ENCODE measurements around the gene PITPNM1. TPM values are rescaled to one million over a fixed set of nuclear protein-coding genes. Genes with fewer than 3 reads are reported as not detected.
"Not testable (repeated sequence)": the region's sequence is repeated elsewhere in the genome, so short reads cannot be mapped to it uniquely, and the experiment has no call there.

PITPNM1 gene
- polyA plus RNA-seq (ENCODE audit: insufficient read length in 3 of 3) = 10 to 100 TPM; 21.5 to 26.4 (median 23.8) TPM

- no peak for DNase-seq (ENCODE audit: low read depth in 3 of 3, low spot score in 2 of 3)
Measured at GRCh38 chr11:67504950-67505581, at the start of gene PITPNM1. PITPNM1 (minus strand) TSS chr11:67505363; CDS start chr11:67504180, 1,183 bp downstream.

GRCh38 chr11:67551697-67552096, 46.5 kb upstream of the PITPNM1 start:
- DNase-seq (ENCODE audit: low read depth in 3 of 3, low spot score in 2 of 3) = not testable (repeated sequence)

DNA sequence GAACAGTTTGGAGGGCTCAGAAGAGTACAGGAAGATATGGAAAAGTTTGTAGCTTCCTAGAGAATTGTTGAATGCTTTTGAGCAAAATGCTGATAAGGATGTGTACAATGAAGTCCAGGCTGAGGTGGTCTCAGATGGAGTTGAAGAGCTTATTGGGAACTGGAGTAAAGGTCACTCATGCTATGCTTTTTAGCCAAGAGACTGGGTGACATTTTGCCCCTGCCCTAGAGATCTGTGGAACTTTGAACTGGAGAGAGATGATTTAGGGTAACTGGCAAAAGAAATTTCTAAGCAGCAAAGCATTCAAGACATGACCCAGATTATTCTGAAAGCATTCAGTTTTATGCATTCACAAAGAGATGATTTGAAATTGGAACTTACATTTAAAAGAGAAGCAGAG, 46.0 kb upstream of the PITPNM1 start:
- no peak for DNase-seq (ENCODE audit: low read depth in 3 of 3, low spot score in 2 of 3)

DNA sequence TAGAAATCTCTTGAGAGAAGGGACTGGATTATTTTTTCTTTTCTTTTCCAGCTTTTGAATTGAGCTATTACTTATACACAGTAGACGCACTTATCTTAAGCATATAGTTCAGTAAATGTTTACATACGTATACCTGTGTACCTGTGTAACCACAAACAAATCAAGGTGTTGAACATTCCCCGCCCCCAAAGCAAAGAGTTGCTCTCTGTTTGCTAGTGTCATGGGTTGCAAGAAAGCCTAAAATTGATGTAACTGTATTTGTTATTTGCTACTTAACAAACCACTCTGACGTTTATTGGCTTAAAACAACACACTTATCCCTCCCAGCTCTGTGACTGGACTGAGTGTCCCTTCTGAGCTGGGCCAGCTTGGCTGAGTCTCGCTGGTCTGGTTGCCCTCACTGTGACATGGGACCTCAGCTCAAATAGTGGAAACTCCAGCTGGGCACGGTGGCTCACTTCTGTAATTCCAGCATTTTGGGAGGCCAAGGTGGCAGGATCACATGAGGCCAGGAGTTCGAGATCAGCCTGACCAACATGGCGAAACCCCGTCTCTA, 43.5 kb upstream of the PITPNM1 start:
- DNase-seq (ENCODE audit: low read depth in 3 of 3, low spot score in 2 of 3) = no peak

- DNase-seq (ENCODE audit: low read depth in 3 of 3, low spot score in 2 of 3) = not testable (repeated sequence)
Measured at GRCh38 chr11:67548112-67548511, 42.9 kb upstream of the PITPNM1 start.

GRCh38 chr11:67545280-67545679, 40.1 kb upstream of the PITPNM1 start:
- no peak for DNase-seq (ENCODE audit: low read depth in 3 of 3, low spot score in 2 of 3)

DNA sequence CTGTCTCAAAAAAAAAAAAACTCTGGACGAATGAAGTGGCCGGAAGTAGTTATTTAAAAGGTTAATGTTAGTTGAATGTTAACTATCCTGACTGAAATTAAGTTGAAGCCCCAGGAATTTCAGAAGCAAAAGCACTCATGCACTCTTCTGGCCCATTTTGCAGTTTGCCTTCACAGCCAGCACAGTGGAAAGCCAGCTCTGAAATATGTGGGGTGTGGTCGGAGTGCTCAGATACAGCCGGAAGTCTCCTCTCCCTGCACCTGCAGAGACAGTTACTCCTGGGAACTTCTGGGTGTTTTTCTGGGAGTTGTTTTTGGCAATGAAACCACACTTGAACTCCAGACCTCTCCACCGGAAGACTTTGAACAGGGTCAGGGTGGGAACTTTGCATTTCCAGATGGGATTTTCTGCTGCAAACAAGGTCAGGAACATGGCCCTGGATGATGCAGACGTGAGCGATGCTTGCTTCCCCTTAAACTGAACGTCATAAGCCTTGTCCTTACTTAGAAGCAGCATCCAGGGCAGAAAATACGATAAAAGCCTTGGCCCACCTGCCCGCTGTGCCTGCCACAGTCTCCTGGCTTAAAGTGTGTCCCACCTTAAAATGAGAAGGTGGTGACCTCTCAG, 39.6 kb upstream of the PITPNM1 start:
- DNase-seq (ENCODE audit: low read depth in 3 of 3, low spot score in 2 of 3) = no peak

- no peak for DNase-seq (ENCODE audit: low read depth in 3 of 3, low spot score in 2 of 3)
Measured at GRCh38 chr11:67543585-67543984, 38.4 kb upstream of the PITPNM1 start.

- DNase-seq (ENCODE audit: low read depth in 3 of 3, low spot score in 2 of 3) = no peak
Measured at GRCh38 chr11:67542971-67543370, 37.8 kb upstream of the PITPNM1 start.

- DNase-seq (ENCODE audit: low read depth in 3 of 3, low spot score in 2 of 3) = no peak
Measured at GRCh38 chr11:67542169-67542568, 37.0 kb upstream of the PITPNM1 start.

DNA sequence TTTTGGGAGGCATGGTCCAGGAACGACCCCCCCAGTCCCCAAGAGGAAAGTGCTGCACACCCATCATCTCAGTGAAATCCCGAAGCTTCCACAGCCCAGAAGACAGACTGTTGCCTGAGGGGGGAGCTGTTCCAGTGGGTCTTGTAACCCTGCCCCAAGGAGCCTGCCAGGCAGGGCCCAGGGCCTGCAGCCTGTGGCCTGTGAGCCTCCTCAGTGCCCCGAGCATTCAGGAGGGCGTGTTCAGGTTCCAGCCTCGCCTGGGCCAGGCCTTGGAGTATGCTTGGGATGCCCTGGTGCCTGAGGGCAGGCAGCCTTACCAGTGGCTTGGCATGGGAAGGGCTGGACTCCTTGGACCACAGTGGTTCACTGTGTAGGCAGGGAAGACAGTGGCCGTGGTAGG, 36.0 kb upstream of the PITPNM1 start:
- DNase-seq (ENCODE audit: low read depth in 3 of 3, low spot score in 2 of 3) = no peak

- DNase-seq (ENCODE audit: low read depth in 3 of 3, low spot score in 2 of 3) = no peak
Measured at GRCh38 chr11:67539550-67539949, 34.4 kb upstream of the PITPNM1 start.

GRCh38 chr11:67538823-67539505, 33.8 kb upstream of the PITPNM1 start:
- DNase-seq (ENCODE audit: low read depth in 3 of 3, low spot score in 2 of 3) = no peak

DNA sequence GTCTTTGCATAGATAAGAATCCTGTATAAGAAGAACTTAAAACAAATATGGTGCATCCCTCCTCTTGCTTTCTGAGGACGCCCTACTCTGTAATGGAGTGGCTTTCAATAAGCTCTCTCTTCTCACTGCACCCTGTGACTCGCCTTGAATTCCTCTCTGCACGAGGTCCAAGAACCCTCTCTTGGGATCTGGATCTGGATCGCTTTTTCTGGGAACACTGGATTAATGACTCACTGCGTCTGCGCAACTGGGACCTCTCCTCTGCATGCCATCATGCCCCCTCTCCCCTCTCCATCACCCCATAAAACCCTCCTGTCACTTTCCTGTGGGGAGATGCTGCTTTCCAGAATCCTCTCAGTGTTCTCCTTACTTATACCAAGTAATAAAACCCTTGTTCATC, 33.1 kb upstream of the PITPNM1 start:
- no peak for DNase-seq (ENCODE audit: low read depth in 3 of 3, low spot score in 2 of 3)

DNA sequence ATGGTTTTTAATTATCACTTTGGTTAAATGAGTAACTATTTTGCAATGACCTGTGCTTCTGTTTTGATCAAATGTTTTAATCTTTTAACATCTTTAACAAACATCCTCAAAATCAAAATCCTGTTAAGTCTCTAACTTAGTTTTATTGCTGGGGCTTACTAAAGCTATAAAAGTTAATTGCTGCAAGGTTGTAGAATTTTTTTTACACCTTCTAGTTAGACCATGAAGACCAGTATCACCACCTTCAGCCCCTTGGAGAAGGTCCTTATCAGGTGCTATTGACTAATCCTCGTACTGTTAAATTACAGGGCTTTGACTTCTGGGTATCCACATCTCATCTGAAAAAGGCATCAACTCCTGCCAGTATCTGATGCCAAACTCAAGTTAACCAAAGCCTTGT, 30.4 kb upstream of the PITPNM1 start:
- DNase-seq (ENCODE audit: low read depth in 3 of 3, low spot score in 2 of 3) = no peak

- no peak for DNase-seq (ENCODE audit: low read depth in 3 of 3, low spot score in 2 of 3)
Measured at GRCh38 chr11:67534070-67534679, 29.0 kb upstream of the PITPNM1 start.

- DNase-seq (ENCODE audit: low read depth in 3 of 3, low spot score in 2 of 3) = no peak
Measured at GRCh38 chr11:67532889-67533288, 27.7 kb upstream of the PITPNM1 start.

- DNase-seq (ENCODE audit: low read depth in 3 of 3, low spot score in 2 of 3) = no peak
Measured at GRCh38 chr11:67530282-67530592, 25.1 kb upstream of the PITPNM1 start.

- no peak for DNase-seq (ENCODE audit: low read depth in 3 of 3, low spot score in 2 of 3)
Measured at GRCh38 chr11:67528376-67528775, 23.2 kb upstream of the PITPNM1 start.

DNA sequence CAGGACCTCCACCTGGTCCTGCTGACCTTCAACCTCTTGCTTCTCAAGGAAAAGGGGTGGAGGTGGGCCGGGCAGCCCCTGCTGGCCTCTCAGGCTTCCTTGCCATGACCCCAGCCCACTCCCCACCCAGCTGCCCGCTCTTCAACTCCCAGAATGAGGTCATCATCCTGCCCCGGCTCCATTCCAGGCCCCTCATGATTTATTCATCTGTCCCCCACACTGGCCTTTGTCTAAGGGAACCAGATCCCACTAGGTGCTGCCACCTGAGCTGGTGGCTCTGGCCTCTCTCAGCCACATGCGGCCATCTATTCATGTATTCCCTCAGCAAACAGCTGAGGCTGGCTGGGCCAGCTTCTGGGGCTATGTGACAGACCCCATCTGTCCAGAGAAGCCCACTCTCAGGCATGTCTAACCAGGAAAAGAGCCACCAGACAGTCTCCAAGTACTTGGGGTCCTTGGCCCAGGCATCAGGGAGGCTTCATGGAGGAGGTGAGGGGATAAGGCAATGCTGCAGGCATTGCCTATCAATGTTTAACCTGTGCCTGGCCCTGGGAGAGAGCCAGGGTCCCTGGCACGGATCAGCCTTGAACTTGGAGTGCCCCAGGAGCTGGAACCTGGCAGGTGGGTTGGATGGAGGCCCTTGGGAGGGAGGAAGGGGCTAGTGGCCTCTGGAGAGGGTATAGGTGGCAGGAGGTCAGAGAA, 20.3 kb upstream of the PITPNM1 start:
- no peak for DNase-seq (ENCODE audit: low read depth in 3 of 3, low spot score in 2 of 3)

DNA sequence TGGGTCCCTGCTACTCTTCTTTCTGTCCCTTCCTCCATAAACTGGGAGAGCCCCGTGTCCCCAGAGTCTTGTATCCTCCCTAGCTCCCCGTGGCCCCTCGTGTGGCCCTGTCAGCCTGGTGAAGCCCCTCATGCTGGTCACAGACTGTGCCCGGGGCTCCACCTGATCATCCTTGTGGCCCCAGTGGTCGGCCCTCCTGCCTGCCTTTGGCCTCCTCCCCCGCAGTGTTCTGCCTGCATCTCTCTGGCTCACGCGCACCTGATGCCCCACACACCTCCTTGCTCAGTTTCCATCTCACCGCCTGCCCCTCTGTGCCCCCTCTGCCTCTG, 19.3 kb upstream of the PITPNM1 start:
- no peak for DNase-seq (ENCODE audit: low read depth in 3 of 3, low spot score in 2 of 3)

Data from right renal cortex interstitium (tissue), 3 donors.